GM19023 (cell line): ENCODE results near the gene FTO.

Experiments
- ATAC-seq: cut with Tn5 transposase; IDR thresholded peaks from one replicate; pipeline ENCODE4 v1.9.1; 2021; ENCODE audit warnings: mild to moderate bottlenecking, moderate library complexity; ENCODE audit not compliant: unreplicated experiment

FTO gene

DNA sequence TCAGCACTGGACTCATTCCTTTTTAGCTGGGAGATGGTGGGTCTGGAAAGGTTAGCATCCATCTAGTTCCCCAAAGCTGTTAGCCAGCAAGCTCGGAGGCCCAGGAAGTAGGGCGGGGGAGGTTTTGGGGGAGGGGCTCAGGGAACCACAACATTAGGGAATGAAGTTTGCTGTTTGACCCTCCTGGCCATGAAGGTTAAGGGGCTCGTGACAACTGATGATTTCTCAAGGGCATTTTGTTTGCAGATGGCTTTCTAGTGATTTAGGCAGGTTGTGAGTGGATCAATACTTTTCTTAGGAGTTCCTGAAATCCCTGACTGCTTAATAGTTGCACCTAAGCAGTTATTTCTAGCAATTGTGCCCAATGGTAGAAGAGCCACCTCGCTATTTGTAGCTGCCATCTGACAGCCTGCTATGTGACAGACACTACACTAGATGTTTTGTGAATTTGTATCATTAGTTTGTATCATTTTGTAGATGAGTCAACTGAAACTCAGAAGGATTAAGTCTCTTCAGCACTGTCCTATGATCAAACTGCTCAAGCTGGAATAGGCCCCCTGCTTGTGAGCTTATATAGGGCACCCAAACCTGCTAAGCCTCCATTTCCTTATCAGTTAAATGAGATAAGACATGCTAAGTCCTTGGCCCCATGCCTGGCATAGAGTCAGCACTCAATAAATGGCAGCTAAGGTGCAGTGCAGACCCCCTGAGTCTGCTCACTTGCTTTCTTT is 436.3 kb downstream of the FTO start:
- ATAC-seq: no peak

DNA sequence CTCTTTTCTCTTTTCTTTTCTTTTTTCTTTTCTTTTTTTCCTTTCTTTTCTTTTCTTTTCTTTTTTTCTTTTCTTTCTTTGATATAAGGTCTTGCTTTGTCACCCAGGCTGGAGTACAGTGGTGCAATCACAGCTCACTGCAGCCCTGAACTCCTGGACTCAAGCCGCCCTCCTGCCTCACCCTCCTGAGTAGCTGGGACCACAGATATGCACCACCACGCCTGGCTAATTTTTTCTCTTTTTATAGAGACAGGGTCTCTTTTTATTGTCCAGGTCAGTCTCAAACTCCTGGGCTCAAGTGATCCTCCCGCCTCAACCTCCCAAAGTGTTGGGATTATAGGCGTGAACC is 436.8 kb downstream of the FTO start:
- ATAC-seq: no peak

DNA sequence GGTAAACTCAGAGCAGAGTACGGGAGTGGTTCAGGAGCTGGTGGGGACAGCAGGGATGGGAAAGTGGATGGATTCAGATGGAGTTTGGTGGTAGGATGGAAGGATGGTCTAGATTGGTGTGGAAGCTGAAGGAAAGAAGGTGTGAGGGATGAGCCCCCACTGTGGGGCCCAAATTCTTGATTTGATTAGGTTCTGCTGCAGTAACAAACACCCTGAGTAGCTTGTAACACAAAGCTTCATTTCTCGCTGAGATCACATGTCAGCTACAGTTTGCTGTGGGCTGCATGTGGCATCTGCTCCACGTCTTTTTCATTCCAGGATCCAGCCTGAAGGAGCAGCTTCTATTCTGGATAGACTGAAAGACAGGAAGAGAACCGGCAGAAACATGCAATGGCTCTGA is 438.8 kb downstream of the FTO start:
- ATAC-seq: no peak

DNA sequence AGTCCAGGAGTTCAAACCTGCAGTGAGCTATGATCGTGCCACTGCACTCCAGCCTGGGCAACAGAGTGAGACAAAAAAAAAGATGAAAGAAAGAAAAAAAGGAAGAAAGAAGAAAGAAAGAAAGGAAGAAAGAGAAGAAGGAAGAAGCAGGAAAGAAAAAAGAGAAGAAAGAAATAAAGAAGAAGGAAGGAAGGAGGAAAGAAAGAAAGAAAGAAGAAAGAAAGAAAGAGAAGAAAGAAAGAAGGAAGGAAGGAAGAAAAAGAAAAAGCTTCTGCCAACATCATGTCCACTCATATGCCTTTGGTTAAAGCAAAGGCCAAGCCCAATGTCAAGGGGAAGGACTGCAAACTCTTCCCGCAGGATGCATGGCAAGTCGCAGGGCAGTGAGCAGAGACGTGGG is 439.5 kb downstream of the FTO start:
- ATAC-seq: no peak

DNA sequence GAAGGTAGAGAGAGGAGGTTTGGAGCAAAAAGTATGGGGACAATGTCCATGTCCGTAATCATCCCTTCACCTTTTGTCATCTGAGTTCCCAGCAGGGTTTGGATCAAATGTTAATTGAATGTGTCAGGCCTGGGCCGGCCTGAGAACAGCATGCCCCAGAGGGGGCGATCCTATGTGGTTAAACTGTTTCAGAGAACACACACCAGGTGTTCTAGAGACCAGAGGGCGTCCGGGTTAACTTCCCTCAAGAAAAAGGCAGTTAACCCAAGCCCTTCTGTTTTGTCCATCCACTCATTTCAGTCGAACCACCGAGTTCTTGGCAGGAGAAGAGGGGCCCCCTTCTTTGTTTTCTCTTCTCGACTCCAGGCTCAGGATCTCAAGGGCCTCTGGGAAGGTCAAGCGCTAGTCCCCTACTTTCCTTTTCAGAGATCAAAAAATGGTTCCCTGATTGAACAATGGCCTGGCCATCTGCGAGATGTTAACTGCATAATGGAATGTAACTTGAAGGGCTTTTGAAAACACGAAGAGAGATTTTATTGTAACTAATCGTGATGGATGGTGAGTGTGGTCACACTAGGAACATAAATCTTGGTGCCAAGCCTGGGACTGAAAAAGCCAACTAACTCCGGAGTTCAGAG is 440.1 kb downstream of the FTO start:
- ATAC-seq: no peak

DNA sequence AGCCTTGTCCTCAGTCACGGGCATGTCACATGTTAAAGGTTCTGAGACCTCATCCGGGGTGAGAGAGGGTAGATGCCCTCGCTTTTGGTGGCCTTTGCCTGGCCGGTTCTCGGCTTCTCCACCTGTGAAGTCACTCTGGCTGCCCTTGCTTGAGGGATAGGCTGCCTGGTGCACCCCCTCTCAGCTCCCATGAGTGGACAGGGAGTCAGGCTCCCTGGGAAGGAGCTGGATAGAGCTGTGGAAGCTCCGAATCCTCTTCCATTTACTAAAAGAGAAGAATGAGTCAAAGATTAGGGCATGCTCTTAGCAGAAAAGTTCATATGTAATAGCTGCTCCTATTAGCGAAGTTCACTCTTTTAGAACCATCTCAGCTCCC is 440.6 kb downstream of the FTO start:
- no peak for ATAC-seq

DNA sequence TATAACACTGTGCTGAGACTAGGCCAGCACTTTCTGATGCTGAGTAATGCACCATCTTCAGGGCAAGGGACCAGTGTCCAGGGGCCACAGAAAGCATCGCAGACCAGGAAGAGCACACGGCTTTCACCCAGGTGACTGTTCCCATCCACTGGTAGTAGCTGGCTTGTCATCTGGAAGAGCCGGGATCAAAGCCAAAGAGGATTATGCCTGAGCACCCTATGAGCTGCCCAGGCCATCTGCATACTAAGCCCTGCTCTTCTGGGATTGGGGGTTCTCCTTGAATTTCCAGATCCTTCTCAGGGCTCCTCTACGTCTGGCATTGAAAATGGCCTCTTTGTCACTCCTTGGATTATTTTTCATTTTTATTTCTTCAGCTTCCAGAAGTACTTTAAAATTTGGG is 441.9 kb downstream of the FTO start:
- no peak for ATAC-seq

DNA sequence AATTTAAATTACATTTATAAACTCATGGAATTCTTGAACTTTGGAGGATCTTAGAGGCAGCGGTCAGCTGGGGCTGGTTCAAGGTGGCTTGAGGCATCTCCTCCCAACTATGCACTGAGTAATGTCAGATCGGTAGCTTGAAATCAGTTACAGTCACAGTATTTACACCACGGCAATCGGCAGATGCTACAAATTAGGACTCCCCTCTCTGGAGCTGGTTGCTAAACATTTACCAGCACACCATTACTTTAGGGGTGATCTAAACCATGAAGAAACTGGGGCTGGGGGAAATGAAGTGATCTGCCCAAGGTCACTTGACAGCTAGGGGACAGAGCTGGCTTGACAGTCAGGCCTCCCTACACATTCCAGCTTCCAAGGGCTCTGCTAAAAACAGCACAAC is 445.0 kb downstream of the FTO start:
- ATAC-seq: no peak

DNA sequence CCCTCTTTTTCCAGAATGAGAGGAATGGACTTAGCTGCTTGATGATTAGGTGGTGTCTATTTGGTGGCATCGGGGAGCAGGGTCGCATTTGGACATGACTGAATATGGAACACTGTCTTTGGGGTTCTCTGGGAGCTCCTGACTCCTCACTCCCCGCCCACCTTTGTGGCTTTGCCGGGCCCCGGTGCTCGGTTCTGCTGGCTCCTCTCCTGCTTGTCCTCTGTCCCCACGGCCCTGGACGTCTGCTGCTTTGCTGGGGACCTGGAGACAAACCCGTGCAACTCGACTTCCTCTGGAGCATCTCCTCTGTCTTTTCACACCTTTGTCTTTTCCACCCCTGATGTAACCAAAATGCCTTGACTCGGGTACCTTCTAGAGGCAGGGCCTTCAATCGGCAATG is 446.9 kb downstream of the FTO start:
- ATAC-seq: no peak

DNA sequence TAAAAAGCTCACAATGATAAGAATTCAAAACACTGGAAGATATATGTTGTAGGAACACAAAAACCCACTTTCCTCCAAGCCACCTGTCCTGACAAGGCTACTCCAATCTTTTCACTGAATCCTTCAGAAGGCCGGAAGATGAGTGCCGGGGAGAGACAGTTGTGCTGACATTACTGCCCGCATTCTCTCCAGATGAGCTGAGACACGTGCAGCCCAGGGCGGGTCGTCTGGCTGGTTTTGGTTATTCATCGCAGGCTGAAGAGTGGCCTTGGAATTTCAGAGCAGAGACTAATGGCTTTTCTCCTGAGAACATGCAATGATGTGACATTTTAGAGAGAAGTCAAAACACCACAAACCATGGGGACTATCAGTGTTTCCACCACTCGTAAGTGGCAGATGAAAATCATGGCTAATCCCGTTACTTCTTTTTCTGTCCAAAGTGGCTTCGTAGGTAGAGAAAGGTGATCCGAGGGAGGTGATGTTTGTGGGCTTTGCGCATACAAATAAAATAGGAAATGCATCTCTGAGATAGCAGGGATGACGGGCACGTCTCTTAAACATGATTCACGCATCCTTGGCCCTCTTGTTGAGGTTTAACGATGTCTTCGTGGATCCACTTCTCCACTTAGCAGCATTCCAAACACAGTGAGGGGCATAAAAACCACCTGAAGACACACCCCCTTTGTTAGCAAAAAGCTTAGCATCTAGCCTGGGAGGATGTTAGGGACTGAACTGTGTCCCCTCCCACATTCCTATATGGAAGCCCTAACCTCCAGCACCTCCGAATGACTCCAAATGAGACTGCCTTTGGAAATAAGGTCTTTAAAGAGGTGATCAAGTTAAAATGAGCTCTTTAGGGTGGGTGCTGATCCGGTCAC is 448.6 kb downstream of the FTO start:
- no peak for ATAC-seq

DNA sequence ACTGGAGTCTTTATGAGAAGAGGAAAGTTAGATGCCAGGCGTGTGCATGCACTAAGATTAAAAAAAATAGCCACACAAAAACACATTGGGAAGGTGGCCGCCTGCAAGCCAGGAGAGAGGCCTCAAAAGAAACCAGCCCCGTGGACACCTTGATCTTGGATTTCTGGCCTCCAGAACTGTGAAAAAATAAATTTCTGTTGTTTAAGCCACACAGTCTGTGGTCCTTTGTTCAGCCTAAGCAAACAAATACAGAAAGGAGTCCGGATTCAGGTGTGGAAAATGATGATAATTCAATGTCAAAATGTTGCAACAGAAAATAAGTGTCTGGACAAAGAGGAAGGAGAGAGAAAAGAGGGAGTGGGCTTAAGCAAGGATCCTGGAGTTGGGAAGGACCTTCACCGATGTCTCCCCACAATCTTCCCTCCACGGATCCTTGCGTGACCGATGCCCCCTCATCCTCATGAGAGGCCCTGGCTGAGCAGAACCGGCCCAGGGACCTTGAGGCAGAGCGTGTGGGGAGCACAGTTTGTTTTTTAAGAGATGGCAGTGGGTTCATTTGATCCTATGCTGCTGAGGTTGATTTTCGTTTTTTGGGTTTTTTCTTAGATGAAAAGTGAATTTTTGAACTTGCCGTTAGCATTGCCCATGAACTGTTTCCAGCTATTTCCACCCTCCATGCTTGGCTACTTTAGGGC is 449.4 kb downstream of the FTO start:
- no peak for ATAC-seq

DNA sequence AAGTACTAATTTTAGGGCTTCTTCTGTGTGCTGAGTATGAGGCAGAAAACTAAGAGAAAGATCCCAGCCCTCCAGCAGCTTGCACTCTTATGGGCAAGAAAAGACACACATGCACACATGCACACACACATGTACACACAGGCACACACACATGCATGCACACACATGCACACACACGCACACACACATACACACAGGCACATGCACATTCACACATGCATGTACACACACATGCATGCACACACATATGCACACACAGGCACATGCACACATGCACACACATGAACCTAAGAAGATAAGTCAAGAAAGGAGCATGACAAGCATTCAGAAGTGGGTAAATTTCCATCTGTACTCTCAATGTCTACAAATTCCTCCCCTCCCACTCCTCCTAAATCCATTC is 452.4 kb downstream of the FTO start:
- no peak for ATAC-seq

DNA sequence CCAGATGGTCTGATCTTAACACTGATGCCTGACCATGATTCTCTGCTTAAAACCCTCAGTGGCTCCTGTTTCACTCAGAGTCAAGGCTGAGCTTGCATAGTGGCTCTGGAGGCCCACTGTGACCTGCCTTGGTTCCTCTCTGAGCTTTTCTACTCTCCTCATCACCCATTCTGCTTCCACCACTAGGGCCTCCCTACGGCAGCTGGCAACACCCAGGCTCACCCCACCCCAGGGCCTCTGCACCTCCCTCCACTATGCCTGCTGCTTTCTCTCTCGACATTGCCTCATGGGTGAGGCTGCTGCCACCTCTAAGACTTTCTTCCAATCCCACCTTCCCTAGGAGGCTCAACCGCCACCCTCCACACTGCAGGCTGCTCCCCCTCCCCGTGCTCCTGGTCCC is 455.0 kb downstream of the FTO start:
- ATAC-seq: no peak

DNA sequence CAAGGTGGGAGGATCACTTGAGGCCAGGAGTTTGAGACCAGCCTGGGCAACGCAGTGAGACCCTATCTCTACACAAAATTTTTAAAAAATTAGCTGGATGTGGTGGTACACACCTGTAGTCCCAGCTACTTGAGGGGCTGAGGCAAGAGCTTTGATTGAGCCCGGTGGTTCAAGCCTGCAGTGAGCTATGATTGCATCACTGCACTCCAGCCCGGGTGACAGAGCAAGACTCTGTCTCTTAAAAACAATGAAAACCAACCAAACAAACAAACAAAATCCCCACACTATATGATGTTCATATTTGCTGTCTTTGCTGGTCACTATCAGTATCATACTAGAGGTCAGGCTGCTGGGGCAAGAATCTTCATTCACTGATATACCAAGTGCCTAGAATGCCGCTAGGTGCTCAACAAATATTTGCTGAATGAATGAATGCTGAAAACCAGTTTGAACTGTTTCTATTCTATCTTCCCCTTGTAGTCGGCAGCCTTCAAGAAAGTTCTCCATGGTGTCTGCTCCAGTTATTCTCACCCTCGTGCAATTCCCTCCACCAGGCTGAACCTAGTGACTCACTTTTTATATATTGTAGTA is 455.6 kb downstream of the FTO start:
- ATAC-seq: no peak

DNA sequence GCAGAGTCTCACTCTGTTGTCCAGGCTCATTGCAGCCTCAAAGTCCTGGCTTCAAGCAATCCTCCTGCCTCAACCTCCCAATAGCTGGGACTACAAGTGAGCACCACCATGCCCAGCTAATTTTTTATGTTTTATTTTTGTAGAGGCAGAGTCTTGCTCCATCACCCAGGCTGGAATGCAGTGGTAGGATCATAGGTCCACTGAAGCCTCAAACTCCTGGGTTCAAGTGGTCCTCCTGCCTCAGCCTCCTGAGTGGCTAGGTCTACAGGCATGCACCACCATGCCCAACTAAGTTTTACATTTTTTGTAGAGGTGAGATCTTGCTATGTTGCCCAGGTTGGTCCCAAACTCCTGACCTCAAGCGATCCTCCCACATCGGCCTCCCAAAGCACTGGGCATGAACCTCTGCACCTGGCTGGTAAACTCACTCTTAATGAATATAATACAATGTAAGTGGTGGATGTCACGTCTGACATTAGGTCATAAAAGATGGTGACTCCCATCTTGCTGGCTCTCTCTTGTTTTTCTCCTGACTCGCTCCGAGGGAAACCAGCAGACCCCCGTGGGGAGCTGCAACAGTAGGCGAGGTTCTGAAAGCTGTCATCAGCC is 456.4 kb downstream of the FTO start:
- no peak for ATAC-seq

DNA sequence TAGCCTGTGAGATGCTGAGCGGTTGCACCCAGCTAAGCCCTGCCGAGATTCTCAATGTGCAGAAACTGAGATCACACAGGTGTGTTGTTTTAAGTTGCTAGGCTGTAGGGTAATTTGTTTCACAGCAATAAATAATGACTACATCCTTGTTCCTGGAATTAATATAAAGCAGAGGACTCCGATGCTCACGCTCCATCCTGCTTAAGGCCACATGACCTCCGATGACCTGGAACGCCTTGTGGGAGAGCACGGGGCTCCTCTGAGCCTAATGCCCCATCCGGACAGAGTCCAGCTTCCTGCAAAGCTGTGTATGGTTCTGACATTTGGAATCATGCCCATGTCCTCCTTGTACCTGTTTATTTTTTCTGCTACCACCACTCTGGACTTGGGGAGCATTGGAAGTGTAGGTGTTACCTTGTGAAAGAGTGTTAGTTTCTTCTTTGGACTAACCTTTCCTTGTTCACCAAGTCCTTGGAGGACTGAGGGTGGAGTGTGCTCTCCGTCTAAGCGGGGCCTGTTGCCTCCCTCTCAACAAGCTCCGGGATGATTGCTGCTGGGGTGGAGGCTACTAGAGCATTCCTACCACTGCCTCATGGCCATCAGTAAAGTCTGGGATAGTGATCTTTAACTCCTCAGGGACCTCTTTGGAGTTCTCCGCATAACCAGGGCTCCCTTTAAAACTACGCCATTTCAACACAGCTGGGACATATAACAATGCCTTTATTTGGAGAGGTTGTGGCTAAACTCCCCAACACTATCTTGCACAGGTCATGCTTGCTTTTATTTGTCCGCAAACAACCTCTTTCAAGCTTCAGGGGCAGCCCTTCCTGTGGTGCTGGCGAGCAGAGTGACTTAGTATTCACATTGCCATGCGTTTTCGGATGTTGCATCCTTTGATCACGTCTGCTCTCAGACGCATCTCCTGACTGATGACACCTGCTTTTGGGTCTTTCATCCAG is 457.3 kb downstream of the FTO start:
- no peak for ATAC-seq

DNA sequence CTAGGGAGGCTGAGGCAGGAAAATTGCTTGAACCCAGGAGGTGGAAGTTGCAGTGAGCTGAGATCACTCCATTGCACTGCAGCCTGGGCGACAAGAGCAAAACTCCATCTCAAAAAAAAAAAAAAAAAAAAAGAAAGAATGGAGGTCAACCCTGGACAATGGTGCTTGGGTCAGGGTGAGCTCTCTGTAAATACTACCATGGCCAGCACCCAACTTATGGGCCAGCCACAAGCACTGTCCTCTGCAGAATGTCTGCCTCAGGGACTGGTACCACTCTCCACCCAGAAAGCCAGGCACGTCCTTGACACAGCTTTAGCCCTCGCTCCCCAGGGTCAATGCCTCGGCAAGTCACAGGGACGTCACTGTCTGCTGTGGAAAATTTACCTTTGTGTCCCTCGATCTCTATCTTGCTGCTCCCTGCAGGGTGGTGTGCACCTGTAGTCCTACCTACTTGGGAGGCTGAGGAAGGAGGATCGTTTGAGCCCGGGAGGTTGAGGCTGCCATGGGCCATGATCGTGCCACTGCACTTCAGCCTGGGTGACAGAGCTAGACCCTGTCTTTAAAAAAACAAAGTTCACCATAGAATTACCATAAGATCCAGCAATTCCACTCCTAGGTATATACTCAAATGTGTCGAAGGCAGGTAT is 459.4 kb downstream of the FTO start:
- no peak for ATAC-seq

DNA sequence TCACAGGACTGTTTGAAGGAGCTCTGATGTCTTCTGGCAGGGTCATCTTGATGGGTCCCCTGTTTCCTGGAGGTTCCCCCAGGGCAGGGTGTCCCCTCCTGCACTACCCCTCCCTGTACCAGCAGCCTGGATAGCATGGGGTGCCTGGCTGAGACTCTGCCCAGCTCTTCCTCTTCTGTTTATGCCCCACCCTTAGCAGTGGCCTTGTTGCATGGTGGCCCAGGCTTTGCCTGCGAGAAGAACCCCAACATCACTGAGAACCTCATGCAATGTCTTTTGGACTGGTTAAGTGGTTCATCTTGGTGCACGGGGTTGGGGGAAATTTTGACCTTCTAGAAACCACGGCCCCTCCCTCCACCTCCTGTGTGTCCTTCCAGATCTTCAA is 460.8 kb downstream of the FTO start:
- ATAC-seq: no peak
